ENCODE results near the gene CEACAM18.

CEACAM18 gene

GRCh38 chr19:51501594-51502263 lies 23.4 kb downstream of the CEACAM18 start, which contains the start of gene SIGLEC12:
Gene SIGLEC12, minus strand, starts transcription at chr19:51501800. Its CDS starts 67 bp downstream, at chr19:51501733.
- Histone ChIP-seq H3K36me3 (ENCODE audit: low read depth) (no peaks in the 10 kb centered on the region), H3K4me3 (ENCODE audit: severe bottlenecking) (no peak within 1 kb of the TSS), H3K27me3 (ENCODE audit: insufficient read depth, poor library complexity, severe bottlenecking) (no peaks in the 10 kb centered on the region), H3K27ac (ENCODE audit: poor library complexity, severe bottlenecking) (no peak within 1 kb of the TSS), H3K9me3 (ENCODE audit: severe bottlenecking) (no peaks in the 10 kb centered on the region), H3K4me1 (ENCODE audit: insufficient read depth, poor library complexity, severe bottlenecking) (no peaks in the 10 kb centered on the region)
- TF ChIP-seq CTCF (IDR thresholded peaks at IDR 0.05; ENCODE audit: poor library complexity, severe bottlenecking): no peak
- no peak for ATAC-seq (ENCODE audit: low read depth)
- DNase-seq (ENCODE audit: low spot score): no peak

GRCh38 chr19:51503286-51503817 lies 25.0 kb downstream of the CEACAM18 start:
- ATAC-seq (ENCODE audit: low read depth) (no peak), DNase-seq (ENCODE audit: low spot score) (no peak)
- no peaks in the 10 kb centered on the region for H3K9me3 ChIP-seq (ENCODE audit: severe bottlenecking)
- no peak overlapping the region for H3K27ac ChIP-seq (ENCODE audit: poor library complexity, severe bottlenecking)
- H3K27me3 ChIP-seq (ENCODE audit: insufficient read depth, poor library complexity, severe bottlenecking): no peaks in the 10 kb centered on the region
- TF ChIP-seq CTCF (IDR thresholded peaks at IDR 0.05; ENCODE audit: poor library complexity, severe bottlenecking): no peak
- no peaks in the 10 kb centered on the region for H3K4me1 ChIP-seq (ENCODE audit: insufficient read depth, poor library complexity, severe bottlenecking)
- no peaks in the 10 kb centered on the region for H3K36me3 ChIP-seq (ENCODE audit: low read depth)
- no peak overlapping the region for H3K4me3 ChIP-seq (ENCODE audit: severe bottlenecking)

DNA sequence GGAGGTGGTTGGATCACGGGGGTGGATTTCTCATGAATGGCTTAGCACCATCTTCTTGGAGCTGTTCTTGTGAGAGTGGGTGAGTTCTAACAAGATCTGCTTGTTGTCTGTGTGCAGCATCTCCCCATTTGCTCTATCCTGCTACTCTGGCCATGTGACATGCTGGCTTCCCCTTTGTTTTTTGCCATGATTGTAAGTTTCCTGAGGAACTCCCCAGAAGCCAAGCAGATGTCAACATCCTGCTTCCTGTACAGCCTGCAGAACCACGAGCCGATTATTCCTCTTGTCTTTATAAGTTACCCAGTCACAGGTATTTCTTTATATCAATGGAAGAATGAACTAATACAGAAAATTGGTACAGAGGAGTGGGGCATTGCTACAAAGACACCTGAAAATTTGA lies 25.6 kb downstream of the CEACAM18 start:
- ATAC-seq (ENCODE audit: low read depth): no peak

DNA sequence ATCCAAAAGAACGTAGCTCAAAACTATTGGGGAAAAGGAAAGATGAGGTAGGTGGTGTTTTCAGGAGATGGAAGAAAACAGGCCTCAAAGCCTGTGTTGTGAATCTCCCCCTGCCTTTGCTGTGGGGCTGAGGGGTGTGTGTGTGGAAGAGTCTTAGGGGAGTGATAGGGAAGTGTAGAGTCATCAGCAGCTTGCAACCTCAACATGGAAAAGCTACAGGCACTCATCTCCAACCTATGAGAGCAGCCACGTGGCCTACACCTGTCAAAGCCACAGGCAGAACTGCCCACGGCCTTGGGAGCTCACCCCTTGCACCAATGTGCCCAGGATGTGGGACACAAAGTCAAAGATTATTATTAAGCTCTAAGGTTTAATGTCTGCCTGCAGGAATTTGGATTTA lies 27.6 kb downstream of the CEACAM18 start:
- ATAC-seq (ENCODE audit: low read depth) (no peak), DNase-seq (ENCODE audit: low spot score) (no peak)
- TF ChIP-seq CTCF (IDR thresholded peaks at IDR 0.05; ENCODE audit: poor library complexity, severe bottlenecking): no peak
- no peaks in the 10 kb centered on the region for H3K9me3 ChIP-seq (ENCODE audit: severe bottlenecking)
- H3K27ac ChIP-seq (ENCODE audit: poor library complexity, severe bottlenecking): no peak overlapping the region
- no peaks in the 10 kb centered on the region for H3K4me1 ChIP-seq (ENCODE audit: insufficient read depth, poor library complexity, severe bottlenecking)
- H3K27me3 ChIP-seq (ENCODE audit: insufficient read depth, poor library complexity, severe bottlenecking): no peaks in the 10 kb centered on the region
- H3K36me3 ChIP-seq (ENCODE audit: low read depth): no peaks in the 10 kb centered on the region
- no peak overlapping the region for H3K4me3 ChIP-seq (ENCODE audit: severe bottlenecking)

More for the DNA sequence above, 25.6 kb downstream of the CEACAM18 start:
- no peaks in the 10 kb centered on the region for H3K4me1 ChIP-seq (ENCODE audit: insufficient read depth, poor library complexity, severe bottlenecking)
- no peak overlapping the region for H3K4me3 ChIP-seq (ENCODE audit: severe bottlenecking)
- no peak for TF ChIP-seq CTCF (IDR thresholded peaks at IDR 0.05; ENCODE audit: poor library complexity, severe bottlenecking)
- no peaks in the 10 kb centered on the region for H3K36me3 ChIP-seq (ENCODE audit: low read depth)
- H3K27ac ChIP-seq (ENCODE audit: poor library complexity, severe bottlenecking): no peak overlapping the region
- no peak for DNase-seq (ENCODE audit: low spot score)
- no peaks in the 10 kb centered on the region for H3K27me3 ChIP-seq (ENCODE audit: insufficient read depth, poor library complexity, severe bottlenecking)
- H3K9me3 ChIP-seq (ENCODE audit: severe bottlenecking): no peaks in the 10 kb centered on the region

GRCh38 chr19:51507192-51507591 lies 28.9 kb downstream of the CEACAM18 start:
- H3K4me1 ChIP-seq (ENCODE audit: insufficient read depth, poor library complexity, severe bottlenecking): no peaks in the 10 kb centered on the region
- ATAC-seq (ENCODE audit: low read depth) (no peak), DNase-seq (ENCODE audit: low spot score) (no peak)
- H3K27ac ChIP-seq (ENCODE audit: poor library complexity, severe bottlenecking): no peak overlapping the region
- no peak for TF ChIP-seq CTCF (IDR thresholded peaks at IDR 0.05; ENCODE audit: poor library complexity, severe bottlenecking)
- no peaks in the 10 kb centered on the region for H3K36me3 ChIP-seq (ENCODE audit: low read depth)
- no peaks in the 10 kb centered on the region for H3K9me3 ChIP-seq (ENCODE audit: severe bottlenecking)
- peaks cover 11% of the 10 kb centered on the region for H3K27me3 ChIP-seq (ENCODE audit: insufficient read depth, poor library complexity, severe bottlenecking)
- H3K4me3 ChIP-seq (ENCODE audit: severe bottlenecking): no peak overlapping the region

Data from RWPE2 (cell line).